B cell (primary cell): ENCODE data around the gene SCFD2. TPM values are rescaled to one million over a fixed set of nuclear protein-coding genes. Genes with fewer than 3 reads are reported as not detected.

Experiments
- ATAC-seq: fragments of 200-7000 bp; cut with Tn5 transposase; one replicate; pipeline ENCODE4 v1.10.0; 2021; ENCODE audit warnings: low read depth, mild to moderate bottlenecking, moderate number of reproducible peaks, moderate library complexity
- CTCF ChIA-PET: fragments of 350-600 bp; sonication (Branson Sonifier 250); formaldehyde crosslinking; loops from one replicate; lab custom pipeline; 2021; ENCODE audit warnings: antibody characterized with exemption, inconsistent platforms; lab: Charles Lee
- POLR2A ChIA-PET: fragments of 350-600 bp; sonication (Branson Sonifier 250); formaldehyde crosslinking; loops from one replicate; lab custom pipeline; 2021; ENCODE audit warnings: antibody characterized with exemption; lab: Charles Lee
- DNase-seq: peaks from one replicate; pipeline ENCODE4 v3.0.0; 2013
- H2AFZ ChIP-seq: 2 replicates; pipeline ENCODE4 v1.6.1; 2012; ENCODE audit warnings: mild to moderate bottlenecking, low read depth, low read length; ENCODE audit not compliant: insufficient read depth, poor library complexity, severe bottlenecking
- H3K27ac ChIP-seq, 2 donors: 1 replicate in 1 of 2; 2 replicates in 1 of 2; pipeline ENCODE4 v1.5.1; 2012 to 2013; ENCODE audit warnings: low read length in 2 of 2, mild to moderate bottlenecking in 2 of 2, moderate library complexity in 1 of 2
- H3K27me3 ChIP-seq, 4 experiments: fragments of 200-600 bp in 1 of 4; sonication (generic) in 1 of 4; replicated peaks in 1 of 4; 1 replicate in 2 of 4; 2 replicates in 2 of 4; pipeline versions ENCODE4 v1.6.1 to v1.7.0; 2013 to 2016; ENCODE audit warnings: low read length in 3 of 4, mild to moderate bottlenecking in 2 of 4, mixed read lengths in 1 of 4, moderate library complexity in 1 of 4; ENCODE audit not compliant: insufficient read depth in 4 of 4, control insufficient read depth in 3 of 4; ENCODE audit errors: control extremely low read depth in 1 of 4
- H3K36me3 ChIP-seq, 2 experiments: replicated peaks in 1 of 2; 1 replicate in 1 of 2; 2 replicates in 1 of 2; pipeline versions ENCODE4 v1.6.1 to v1.7.1; 2013; ENCODE audit warnings: low read length in 1 of 2; ENCODE audit not compliant: insufficient read depth in 2 of 2, control insufficient read depth in 1 of 2; ENCODE audit errors: control extremely low read depth in 1 of 2, extremely low read depth in 1 of 2
- H3K4me1 ChIP-seq, 2 donors: fragments of 200-600 bp in 1 of 2; sonication (generic) in 1 of 2; 1 replicate in 1 of 2; 2 replicates in 1 of 2; pipeline versions ENCODE4 v1.5.1 to v1.6.1; 2013 to 2017; ENCODE audit warnings: low read length in 2 of 2; ENCODE audit not compliant: control insufficient read depth in 2 of 2, insufficient read depth in 2 of 2
- H3K4me2 ChIP-seq: replicated peaks from 2 replicates; pipeline ENCODE3; 2012; ENCODE audit warnings: mild to moderate bottlenecking, low read depth, low read length; ENCODE audit not compliant: poor library complexity, severe bottlenecking
- H3K4me3 ChIP-seq, 5 experiments: fragments of 200-600 bp in 1 of 5; sonication (generic) in 1 of 5; 1 replicate in 3 of 5; 2 replicates in 2 of 5; pipeline versions ENCODE4 v1.5.1 to v1.7.0; 2011 to 2016; ENCODE audit warnings: low read length in 4 of 5, mild to moderate bottlenecking in 4 of 5, low read depth in 2 of 5, control low read depth in 1 of 5, moderate library complexity in 1 of 5; ENCODE audit not compliant: insufficient read depth in 1 of 5; ENCODE audit errors: control extremely low read depth in 1 of 5, extremely low read depth in 1 of 5
- H3K79me2 ChIP-seq: fragments of 200-600 bp; sonication (generic); one replicate; pipeline ENCODE4 v1.6.0; 2016; ENCODE audit warnings: low read length; ENCODE audit not compliant: control insufficient read depth, insufficient read depth
- H3K9ac ChIP-seq: fragments of 200-600 bp; sonication (generic); 2 replicates; pipeline ENCODE4 v1.6.1; 2017; ENCODE audit warnings: mild to moderate bottlenecking, low read length, moderate library complexity
- H3K9me3 ChIP-seq, 3 donors: one replicate each; pipeline versions ENCODE4 v1.6.1 to v1.7.1; 2013; ENCODE audit warnings: low read length in 2 of 3; ENCODE audit not compliant: control insufficient read depth in 2 of 3, insufficient read depth in 1 of 3; ENCODE audit errors: control extremely low read depth in 1 of 3
- H4K20me1 ChIP-seq: 2 replicates; pipeline ENCODE4 v1.6.0; 2012; ENCODE audit warnings: mild to moderate bottlenecking, low read length; ENCODE audit not compliant: insufficient read depth, control insufficient read depth, poor library complexity, severe bottlenecking
- H3K27ac Mint-ChIP-seq: one replicate; pipeline ENCODE4 v1.8.0; 2021; ENCODE audit warnings: mixed read lengths
- H3K27me3 Mint-ChIP-seq: one replicate; pipeline ENCODE4 v1.8.0; 2021; ENCODE audit warnings: mixed read lengths
- H3K4me1 Mint-ChIP-seq: one replicate; pipeline ENCODE4 v1.8.0; 2021; ENCODE audit warnings: mixed read lengths
- H3K4me3 Mint-ChIP-seq: one replicate; pipeline ENCODE4 v1.8.0; 2021; ENCODE audit warnings: mixed read lengths
- H3K9me3 Mint-ChIP-seq: one replicate; pipeline ENCODE4 v1.8.0; 2022; ENCODE audit warnings: mixed read lengths; ENCODE audit not compliant: insufficient read depth
- CTCF ChIP-seq: fragments of 200-600 bp; IDR thresholded peaks from one replicate; pipeline ENCODE4 v1.8.0; 2022; ENCODE audit warnings: antibody characterized with exemption, mild to moderate bottlenecking
- EZH2 ChIP-seq: IDR thresholded peaks from 2 replicates; pipeline ENCODE4 v1.6.1; 2012; ENCODE audit warnings: borderline replicate concordance, low read depth, mild to moderate bottlenecking, moderate library complexity, low read length; ENCODE audit not compliant: insufficient read depth, poor library complexity, severe bottlenecking
- WGBS: methylation state at CpG from one replicate; pipeline ENCODE4 v1.1.5; 2013; ENCODE audit warnings: missing lambda C conversion rate; ENCODE audit not compliant: insufficient coverage; 5-methylcytosine and 5-hydroxymethylcytosine counted together
- intact Hi-C: fragments of 100-400 bp; cut with micrococcal nuclease; formaldehyde crosslinking; loops from one replicate; pipeline ENCODE4 v1.10.0; 2022
- polyA plus RNA-seq: library from polyadenylated mRNA; depleted of rRNA; stranded (reverse); fragments of >200 nt; gene quantifications from 2 replicates; pipeline ENCODE4 v1.2.3, GENCODE V29; 2012
- total RNA-seq, 2 donors: library from RNA; stranded (reverse); fragments of 120-200 nt in 1 of 2; gene quantifications; 1 replicate in 1 of 2; 2 replicates in 1 of 2; pipeline versions ENCODE4 v1.2.3 to v1.2.4, GENCODE V29; 2013 to 2022

Gene SCFD2
- total and polyA plus RNA-seq, 2 donors (not counting 1 experiment from before 2014, with no cell fraction given): 12.8 to 20.4 TPM

GRCh38 chr4:53169695-53170617 is 195.9 kb downstream of the SCFD2 start:
- TF ChIP-seq EZH2: no peak
- TF ChIP-seq CTCF: no peak

GRCh38 chr4:53168228-53168627 is 197.6 kb downstream of the SCFD2 start:
- Mint-ChIP-seq H3K4me1 (no peaks in the 10 kb centered on the region), H3K9me3 (peaks cover 4% of the 10 kb centered on the region), H3K27ac (no peak overlapping the region), H3K4me3 (no peak overlapping the region), H3K27me3 (no peaks in the 10 kb centered on the region)
- H2AFZ ChIP-seq: no peak overlapping the region
- no peaks in the 10 kb centered on the region for H3K36me3 ChIP-seq
- H3K9ac ChIP-seq: no peak overlapping the region
- no peak overlapping the region for H3K4me2 ChIP-seq
- H3K27ac ChIP-seq: no peak overlapping the region
- H3K9me3 ChIP-seq: peaks cover 0 to 2% (median 1%) of the 10 kb centered on the region in 3 donors
- H3K27me3 ChIP-seq: no peaks in the 10 kb centered on the region
- DNase-seq (no peak), ATAC-seq (no peak)
- no peaks in the 10 kb centered on the region for H4K20me1 ChIP-seq
- H3K4me1 ChIP-seq: no peaks in the 10 kb centered on the region
- ChIA-PET CTCF (no interaction called here), POLR2A (no interaction called here)
- no peaks in the 10 kb centered on the region for H3K79me2 ChIP-seq
- H3K4me3 ChIP-seq: no peak overlapping the region
- intact Hi-C loops: no loop called here
- WGBS: no CpG with 5 or more reads among the region's 1 CpG
- TF ChIP-seq EZH2: no peak
- TF ChIP-seq CTCF: no peak

More at GRCh38 chr4:53169695-53170617, 195.9 kb downstream of the SCFD2 start:
- Histone ChIP-seq H4K20me1 (no peaks in the 10 kb centered on the region), H3K4me2 (no peak overlapping the region), H3K36me3 (no peaks in the 10 kb centered on the region), H3K4me3 (no peak overlapping the region), H3K9me3 (peaks cover 0 to 7% (median 1%) of the 10 kb centered on the region in 3 donors), H3K4me1 (peaks cover 0 to 7% of the 10 kb centered on the region in 2 donors), H2AFZ (no peak overlapping the region), H3K9ac (no peak overlapping the region), H3K79me2 (no peaks in the 10 kb centered on the region), H3K27ac (no peak overlapping the region), H3K27me3 (no peaks in the 10 kb centered on the region)
- Mint-ChIP-seq H3K4me1 (peaks cover 9% of the 10 kb centered on the region), H3K4me3 (no peak overlapping the region), H3K27me3 (no peaks in the 10 kb centered on the region), H3K27ac (no peak overlapping the region), H3K9me3 (peaks cover 4% of the 10 kb centered on the region)
- intact Hi-C loops: no loop called here
- ATAC-seq (no peak), DNase-seq (no peak)
- no CpG with 5 or more reads among the region's 5 CpGs for WGBS
- ChIA-PET POLR2A (no interaction called here), CTCF (no interaction called here)
